ENCODE data around the gene GSN.

GSN gene

DNA sequence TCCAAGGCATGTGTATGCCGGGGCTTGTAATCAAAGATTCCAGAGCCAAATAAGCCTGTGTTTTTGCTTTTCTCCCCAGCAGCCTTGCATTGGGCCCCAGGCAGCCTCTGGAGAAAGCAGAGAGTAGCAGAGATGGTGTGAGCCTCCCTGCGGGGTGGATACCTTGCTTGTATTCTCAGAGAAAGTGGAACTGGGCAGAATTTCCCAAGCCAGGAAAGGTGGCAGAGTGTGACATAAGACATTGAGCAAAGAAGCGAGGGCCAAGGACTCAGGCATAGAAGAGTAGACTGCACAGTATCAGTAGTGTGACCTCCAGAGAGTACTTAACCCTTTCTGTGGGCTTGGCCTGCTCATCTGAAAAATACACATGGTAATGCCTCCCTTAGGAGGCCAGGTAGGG is 1.6 kb upstream of the GSN start:
- DNase-seq (ENCODE audit: low read depth), result no peak
- no peak overlapping the region for H3K4me3 ChIP-seq (replicated peaks; ENCODE audit: low read depth, low read length)
- TF ChIP-seq, protein P1, sequence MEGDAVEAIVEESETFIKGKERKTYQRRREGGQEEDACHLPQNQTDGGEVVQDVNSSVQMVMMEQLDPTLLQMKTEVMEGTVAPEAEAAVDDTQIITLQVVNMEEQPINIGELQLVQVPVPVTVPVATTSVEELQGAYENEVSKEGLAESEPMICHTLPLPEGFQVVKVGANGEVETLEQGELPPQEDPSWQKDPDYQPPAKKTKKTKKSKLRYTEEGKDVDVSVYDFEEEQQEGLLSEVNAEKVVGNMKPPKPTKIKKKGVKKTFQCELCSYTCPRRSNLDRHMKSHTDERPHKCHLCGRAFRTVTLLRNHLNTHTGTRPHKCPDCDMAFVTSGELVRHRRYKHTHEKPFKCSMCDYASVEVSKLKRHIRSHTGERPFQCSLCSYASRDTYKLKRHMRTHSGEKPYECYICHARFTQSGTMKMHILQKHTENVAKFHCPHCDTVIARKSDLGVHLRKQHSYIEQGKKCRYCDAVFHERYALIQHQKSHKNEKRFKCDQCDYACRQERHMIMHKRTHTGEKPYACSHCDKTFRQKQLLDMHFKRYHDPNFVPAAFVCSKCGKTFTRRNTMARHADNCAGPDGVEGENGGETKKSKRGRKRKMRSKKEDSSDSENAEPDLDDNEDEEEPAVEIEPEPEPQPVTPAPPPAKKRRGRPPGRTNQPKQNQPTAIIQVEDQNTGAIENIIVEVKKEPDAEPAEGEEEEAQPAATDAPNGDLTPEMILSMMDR (IDR thresholded peaks at IDR 0.05; ENCODE audit: low read length, missing control alignments), result no peak

DNA sequence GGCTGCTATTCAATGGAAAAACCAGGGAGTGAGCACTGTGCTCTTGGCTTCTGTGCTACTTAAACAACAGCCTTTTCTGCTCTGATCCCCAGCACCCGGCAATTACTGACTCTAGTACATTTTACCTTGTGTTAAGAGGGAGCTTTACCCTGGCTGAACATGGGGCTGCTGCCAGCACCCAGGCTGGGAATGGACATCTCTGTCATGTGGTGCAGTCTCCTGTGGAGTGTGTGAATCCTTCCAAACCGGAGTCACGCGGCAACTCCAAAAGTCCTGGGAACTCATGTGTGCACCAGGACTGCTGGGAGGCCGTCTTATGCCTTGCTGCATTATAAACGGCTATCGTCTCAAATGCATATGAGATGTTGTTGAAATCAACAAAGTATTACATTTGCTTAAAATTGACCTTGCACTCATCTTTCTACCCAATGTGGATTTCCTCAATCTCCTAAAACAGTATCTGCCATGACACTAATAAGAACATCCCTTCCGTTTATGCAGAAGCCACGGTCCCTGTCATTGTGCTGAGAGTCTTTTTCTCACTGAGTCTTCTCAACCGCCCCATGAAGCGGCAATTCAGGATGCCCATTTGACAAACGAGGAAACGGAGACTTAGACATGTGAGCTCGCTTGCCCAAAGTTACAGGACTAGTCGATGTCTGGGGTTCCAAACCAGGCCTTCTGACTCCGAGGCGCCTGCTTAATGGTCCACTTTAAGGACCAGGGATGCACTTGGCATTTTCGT is 884 bp upstream of the GSN start:
- DNase-seq (ENCODE audit: low read depth), result no peak
- TF ChIP-seq, protein P1 (IDR thresholded peaks at IDR 0.05; ENCODE audit: low read length, missing control alignments), result no peak
- H3K4me3 ChIP-seq (replicated peaks; ENCODE audit: low read depth, low read length), result peak overlapping the region; percentile 83

DNA sequence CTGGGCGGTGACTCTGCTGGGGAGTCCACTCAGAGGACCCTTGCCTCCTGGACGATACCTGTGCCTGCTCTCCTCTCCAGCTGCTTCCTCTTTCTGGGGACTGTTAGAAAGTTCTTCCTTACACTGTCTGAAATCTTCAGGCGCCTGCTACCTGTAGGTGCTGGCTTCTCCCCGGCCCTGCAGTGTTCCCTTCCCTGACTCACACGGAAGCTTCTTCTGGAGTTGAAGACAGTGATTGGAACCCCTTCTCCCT is 562 bp downstream of the GSN start:
- TF ChIP-seq, protein P1 (IDR thresholded peaks at IDR 0.05; ENCODE audit: low read length, missing control alignments), result no peak
- DNase-seq (ENCODE audit: low read depth), result no peak
- peak overlapping the region; percentile 83 for H3K4me3 ChIP-seq (replicated peaks; ENCODE audit: low read depth, low read length)

DNA sequence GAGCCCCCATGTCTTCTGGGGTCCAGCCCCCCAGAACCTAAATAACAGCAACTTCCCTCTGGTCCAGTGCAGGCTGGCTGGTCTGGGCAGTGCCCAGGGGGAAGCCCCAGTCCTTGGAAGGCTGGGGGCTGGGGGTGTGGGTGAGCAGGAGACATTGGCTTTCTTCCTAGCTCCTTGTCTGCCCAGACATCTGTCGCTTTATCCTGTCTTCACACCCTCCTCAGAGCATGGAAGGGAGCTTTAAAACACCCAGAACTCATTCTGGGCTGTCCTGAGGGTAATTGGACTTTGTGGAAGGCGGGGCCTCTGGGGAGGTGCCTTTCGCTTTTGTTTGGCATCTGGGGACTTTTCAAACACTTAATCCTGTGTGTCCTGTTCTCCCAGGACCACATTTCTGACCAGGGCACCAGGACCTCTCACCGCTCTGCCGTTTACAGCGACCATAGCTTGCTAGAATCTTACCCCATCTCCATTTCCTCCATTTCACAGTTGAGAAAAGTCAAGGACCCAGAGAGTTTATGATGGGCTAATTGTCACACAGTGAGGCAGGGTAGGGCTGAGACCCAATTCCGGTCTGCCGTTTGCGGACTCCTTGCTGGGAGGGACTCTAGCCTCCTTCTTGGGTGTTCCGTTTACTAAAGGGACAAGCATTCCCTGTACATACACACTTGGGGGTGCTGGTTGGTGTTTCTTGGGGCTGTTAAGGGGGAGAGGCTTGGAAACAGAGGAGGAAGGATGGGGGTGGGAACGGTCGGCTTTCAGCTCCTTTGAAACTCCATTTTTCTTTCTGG is 1.1 kb downstream of the GSN start:
- no peak for DNase-seq (ENCODE audit: low read depth)
- TF ChIP-seq, protein P1 (IDR thresholded peaks at IDR 0.05; ENCODE audit: low read length, missing control alignments), result no peak
- H3K4me3 ChIP-seq (replicated peaks; ENCODE audit: low read depth, low read length), result peak overlapping the region; percentile 83

DNA sequence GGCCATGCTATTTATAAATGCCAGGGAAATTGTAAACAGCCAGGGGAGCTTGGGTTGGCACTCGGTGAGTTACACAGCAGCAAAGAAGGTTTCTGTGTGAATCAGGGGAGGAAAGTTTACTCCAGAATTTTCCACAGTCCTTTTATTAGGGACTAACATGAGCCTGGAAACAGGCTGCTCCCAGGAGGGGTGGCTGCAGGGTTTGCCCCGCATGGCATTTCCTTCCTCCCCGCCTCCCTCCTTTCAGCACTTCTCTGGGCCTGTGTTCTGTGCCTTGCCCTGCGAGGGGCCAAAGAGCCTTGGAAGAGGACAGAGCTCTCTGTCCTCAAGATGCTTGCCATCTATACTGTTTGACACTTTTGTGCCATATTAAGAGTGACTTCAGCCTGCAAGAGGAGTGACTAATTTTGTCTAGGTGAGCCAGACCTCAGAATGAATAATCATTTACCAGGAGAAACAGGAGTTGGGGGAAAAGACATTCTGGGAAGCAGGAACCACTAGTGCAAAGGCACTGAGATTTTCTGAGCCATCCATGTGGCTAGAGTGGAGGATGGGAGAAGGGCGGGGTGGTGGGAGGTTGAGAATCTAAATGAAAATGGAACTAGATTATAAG is 1.8 kb downstream of the GSN start:
- peak overlapping the region; percentile 83 for H3K4me3 ChIP-seq (replicated peaks; ENCODE audit: low read depth, low read length)
- no peak for DNase-seq (ENCODE audit: low read depth)
- TF ChIP-seq, protein P1 (IDR thresholded peaks at IDR 0.05; ENCODE audit: low read length, missing control alignments), result no peak

DNA sequence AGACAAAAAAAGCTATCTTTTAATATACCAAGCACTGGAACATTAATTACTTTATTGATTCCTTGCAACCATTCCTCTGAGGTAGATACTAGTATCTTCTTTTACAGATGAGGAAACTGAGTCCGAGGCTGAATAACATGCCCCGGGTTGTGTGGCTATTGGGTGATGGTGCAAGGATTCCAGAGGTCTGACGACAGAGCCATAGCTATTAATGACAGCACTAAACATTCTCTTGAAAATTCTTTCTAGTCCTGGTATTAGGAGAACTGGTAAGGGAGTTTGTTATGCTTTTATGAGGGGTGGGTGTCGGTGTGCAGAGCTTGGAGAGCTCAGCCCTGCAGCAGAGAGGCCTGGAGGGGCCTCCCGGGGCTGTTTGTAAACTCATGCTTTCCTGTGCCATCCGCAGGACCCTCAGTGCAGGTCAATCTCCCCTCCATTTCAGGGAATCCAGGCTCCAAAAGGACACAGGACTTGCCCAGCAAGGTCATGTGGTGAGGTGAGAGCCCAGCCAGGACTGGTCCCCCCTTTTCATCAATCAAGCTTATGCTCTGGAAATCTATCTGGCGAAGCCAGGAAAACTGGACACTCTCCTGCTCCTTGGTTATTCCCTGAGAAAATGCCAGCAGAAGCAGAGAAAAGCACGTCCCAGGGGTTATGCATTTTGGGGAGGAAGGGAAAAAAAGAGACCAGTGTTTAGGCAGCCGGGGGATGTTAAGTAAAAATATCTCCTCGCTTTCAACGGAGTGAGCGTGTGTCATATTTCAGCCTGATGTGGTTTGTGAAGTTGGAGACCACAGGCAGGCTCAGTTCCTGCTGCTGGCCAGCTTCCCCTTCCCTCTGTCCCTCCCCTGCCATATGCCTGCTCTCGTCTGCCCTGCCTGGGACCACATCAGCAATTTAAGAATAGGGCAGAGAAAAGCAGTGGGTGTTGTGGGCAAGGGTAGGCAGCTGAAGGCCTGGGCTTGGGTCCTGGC is 3.7 kb downstream of the GSN start:
- TF ChIP-seq, protein P1 (IDR thresholded peaks at IDR 0.05; ENCODE audit: low read length, missing control alignments), result no peak
- peak; percentile 68 for DNase-seq (ENCODE audit: low read depth)
- H3K4me3 ChIP-seq (replicated peaks; ENCODE audit: low read depth, low read length), result peak overlapping the region; percentile 4

Data from fibroblast of pulmonary artery (primary cell).